ENCODE measurements around the gene PRTN3.

DNA sequence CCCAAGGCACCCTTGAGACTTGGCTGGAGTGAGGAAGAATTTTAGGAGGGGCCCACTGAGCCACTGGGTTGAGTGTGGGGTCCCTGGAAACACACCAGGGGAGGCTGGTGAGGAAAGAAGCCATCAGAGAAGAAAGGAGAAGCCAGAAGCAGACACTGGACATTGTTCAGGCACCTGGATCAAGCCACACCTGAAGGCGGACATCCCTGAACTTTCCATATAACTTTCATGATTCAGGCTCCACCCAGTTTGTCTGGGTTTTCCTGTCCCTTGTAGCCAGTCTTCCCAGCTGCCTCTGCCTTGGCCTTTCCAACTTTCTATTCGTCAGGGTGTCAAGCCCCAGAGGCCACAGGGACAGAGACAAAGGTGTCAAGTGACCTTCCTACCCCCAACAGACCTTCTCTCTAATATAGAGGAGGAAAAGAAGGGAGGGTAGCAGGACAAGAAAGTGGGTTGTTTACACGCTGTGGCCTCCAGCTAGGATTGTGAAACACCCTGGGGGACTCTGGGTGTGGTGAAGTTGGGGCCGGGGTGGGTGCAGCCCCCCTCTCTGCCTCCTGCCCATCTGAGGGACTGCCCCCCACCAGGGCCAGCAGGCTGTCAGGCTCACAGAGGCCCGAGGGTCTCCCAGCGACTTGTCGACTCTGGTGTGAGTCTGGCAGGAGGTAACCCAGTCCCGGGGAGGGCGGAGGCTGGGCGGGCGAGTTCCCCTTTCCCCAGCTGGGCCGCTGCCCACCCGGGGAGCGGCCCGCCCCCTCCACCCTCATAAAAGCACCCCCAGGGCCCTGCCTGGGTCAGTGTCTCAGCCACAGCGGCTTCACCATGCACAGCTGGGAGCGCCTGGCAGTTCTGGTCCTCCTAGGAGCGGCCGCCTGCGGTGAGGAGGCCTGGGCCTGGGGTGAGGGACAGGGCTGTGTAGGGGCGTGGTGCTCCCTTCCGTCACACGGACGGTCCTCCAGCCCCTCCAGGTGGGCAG is 18.4 kb downstream of the PRTN3 start, which contains the start of gene CFD:
- TF ChIP-seq, protein P1, sequence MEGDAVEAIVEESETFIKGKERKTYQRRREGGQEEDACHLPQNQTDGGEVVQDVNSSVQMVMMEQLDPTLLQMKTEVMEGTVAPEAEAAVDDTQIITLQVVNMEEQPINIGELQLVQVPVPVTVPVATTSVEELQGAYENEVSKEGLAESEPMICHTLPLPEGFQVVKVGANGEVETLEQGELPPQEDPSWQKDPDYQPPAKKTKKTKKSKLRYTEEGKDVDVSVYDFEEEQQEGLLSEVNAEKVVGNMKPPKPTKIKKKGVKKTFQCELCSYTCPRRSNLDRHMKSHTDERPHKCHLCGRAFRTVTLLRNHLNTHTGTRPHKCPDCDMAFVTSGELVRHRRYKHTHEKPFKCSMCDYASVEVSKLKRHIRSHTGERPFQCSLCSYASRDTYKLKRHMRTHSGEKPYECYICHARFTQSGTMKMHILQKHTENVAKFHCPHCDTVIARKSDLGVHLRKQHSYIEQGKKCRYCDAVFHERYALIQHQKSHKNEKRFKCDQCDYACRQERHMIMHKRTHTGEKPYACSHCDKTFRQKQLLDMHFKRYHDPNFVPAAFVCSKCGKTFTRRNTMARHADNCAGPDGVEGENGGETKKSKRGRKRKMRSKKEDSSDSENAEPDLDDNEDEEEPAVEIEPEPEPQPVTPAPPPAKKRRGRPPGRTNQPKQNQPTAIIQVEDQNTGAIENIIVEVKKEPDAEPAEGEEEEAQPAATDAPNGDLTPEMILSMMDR (conservative IDR thresholded peaks at IDR 0.05 in 1 of 2, IDR thresholded peaks at IDR 0.05 in 1 of 2; ENCODE audit: extremely low read depth in 1 of 2, insufficient read depth in 1 of 2, low read depth in 1 of 2, low read length in 2 of 2), result no peak
- no peak for TF ChIP-seq EZH2 (IDR thresholded peaks at IDR 0.05; ENCODE audit: borderline replicate concordance, low read length)

Measured in mammary epithelial cell (primary cell).